Spleen (tissue), 11 donors: ENCODE data around the gene SVOP. TPM values are rescaled to one million over a fixed set of nuclear protein-coding genes. Genes with fewer than 3 reads are reported as not detected.

ENCODE experiments used
- DNase-seq: peaks from one replicate; pipeline ENCODE4 v3.0.0-alpha.2; 2020
- H3K27ac ChIP-seq, 8 donors: fragments of 200-600 bp; sonication (generic) in 7 of 8; 1 replicate in 4 of 8; 2 replicates in 4 of 8; pipeline versions ENCODE4 v1.5.0 to v1.8.0; 2016 to 2021; ENCODE audit warnings: inconsistent platforms in 4 of 8, mild to moderate bottlenecking in 4 of 8, moderate library complexity in 1 of 8
- H3K27me3 ChIP-seq, 7 donors: fragments of 200-600 bp; sonication (generic) in 6 of 7; replicated peaks in 1 of 7; 1 replicate in 4 of 7; 2 replicates in 3 of 7; pipeline versions ENCODE4 v1.5.0 to v1.8.0; 2016 to 2021; ENCODE audit warnings: inconsistent platforms in 3 of 7, mild to moderate bottlenecking in 1 of 7
- H3K36me3 ChIP-seq, 6 donors: fragments of 200-600 bp; sonication (generic) in 5 of 6; 1 replicate in 4 of 6; 2 replicates in 2 of 6; pipeline versions ENCODE4 v1.5.0 to v1.8.0; 2016 to 2021; ENCODE audit warnings: inconsistent platforms in 2 of 6
- H3K4me1 ChIP-seq, 6 donors: fragments of 200-600 bp; sonication (generic) in 5 of 6; 1 replicate in 3 of 6; 2 replicates in 3 of 6; pipeline versions ENCODE4 v1.5.0 to v1.8.0; 2016 to 2021; ENCODE audit warnings: inconsistent platforms in 3 of 6
- H3K4me3 ChIP-seq, 8 donors: fragments of 200-600 bp; sonication (generic) in 7 of 8; 1 replicate in 4 of 8; 2 replicates in 4 of 8; pipeline versions ENCODE4 v1.5.0 to v1.8.0; 2016 to 2021; ENCODE audit warnings: inconsistent platforms in 4 of 8, mild to moderate bottlenecking in 4 of 8, moderate library complexity in 2 of 8
- H3K9me3 ChIP-seq, 8 donors: fragments of 200-600 bp; sonication (generic) in 7 of 8; 1 replicate in 4 of 8; 2 replicates in 4 of 8; pipeline versions ENCODE4 v1.5.0 to v1.8.0; 2016 to 2021; ENCODE audit warnings: inconsistent platforms in 4 of 8
- POLR2A ChIP-seq, 3 donors: fragments of 450-650 bp; IDR thresholded peaks; one replicate each; pipeline ENCODE4 v1.5.1; 2017; ENCODE audit warnings: antibody characterized with exemption in 3 of 3, mild to moderate bottlenecking in 1 of 3
- POLR2AphosphoS5 ChIP-seq, 3 donors: sonication (generic); formaldehyde crosslinking; IDR thresholded peaks; one replicate each; pipeline ENCODE4 v1.5.1; 2017; ENCODE audit warnings: antibody characterized with exemption in 3 of 3
- WGBS, 5 donors: extraction: QIAGEN DNeasy Blood & Tissue Kit in 3 of 5; methylation state at CpG; one replicate each; pipeline versions ENCODE4 v1.1.5 to v1.1.7; 2013 to 2018; 5-methylcytosine and 5-hydroxymethylcytosine counted together
- intact Hi-C: fragments of 100-400 bp; cut with DNase I; formaldehyde crosslinking; loops from one replicate; pipeline ENCODE4 v1.15.0; 2023; ENCODE audit warnings: low total_unique reads
- polyA plus RNA-seq, 3 donors: library from polyadenylated mRNA; stranded (reverse); fragments of 200-250 nt; gene quantifications; one replicate each; pipeline ENCODE4 v1.2.1, GENCODE V29; 2013
- total RNA-seq, 7 donors: library from RNA; depleted of rRNA in 3 of 7; stranded (reverse); fragments of >200 nt in 3 of 7; fragmentation: NEBNext Ultra II Directional in 4 of 7; extraction: Animal tissue kit (Norgen Biotek cat#: 25700) in 4 of 7; gene quantifications; one replicate each; pipeline versions ENCODE4 v1.1.0 to v1.2.1, GENCODE V29; 2016 to 2021
- TF ChIP-seq, protein P1 (sequence below), 11 experiments: fragments of 200-600 bp in 7 of 11; fragments of 450-650 bp in 4 of 11; sonication (generic) in 4 of 11; IDR thresholded peaks in 8 of 11; conservative IDR thresholded peaks in 3 of 11; 1 replicate in 7 of 11; 2 replicates in 4 of 11; pipeline versions ENCODE4 v1.4.0 to v1.8.0; 2016 to 2021; ENCODE audit warnings: antibody characterized with exemption in 11 of 11, inconsistent platforms in 4 of 11, mild to moderate bottlenecking in 1 of 11
- donor health status: healthy with polysubstance abuse.
- donor health status: DM: no; HTN: no; CAD: no; lungs with moderate emphysema.
- donor health status: DM: no; HTN: no; CAD: no.
- donor health status: Bipolar disorder and iron deficiency.
- donor health status: healthy.
- donor health status: DM: no; HTN: no; CAD: no.
- donor health status: DM: yes; HTN: yes; CAD: no.

SVOP gene
- total and polyA plus RNA-seq, 10 donors: not detected

DNA sequence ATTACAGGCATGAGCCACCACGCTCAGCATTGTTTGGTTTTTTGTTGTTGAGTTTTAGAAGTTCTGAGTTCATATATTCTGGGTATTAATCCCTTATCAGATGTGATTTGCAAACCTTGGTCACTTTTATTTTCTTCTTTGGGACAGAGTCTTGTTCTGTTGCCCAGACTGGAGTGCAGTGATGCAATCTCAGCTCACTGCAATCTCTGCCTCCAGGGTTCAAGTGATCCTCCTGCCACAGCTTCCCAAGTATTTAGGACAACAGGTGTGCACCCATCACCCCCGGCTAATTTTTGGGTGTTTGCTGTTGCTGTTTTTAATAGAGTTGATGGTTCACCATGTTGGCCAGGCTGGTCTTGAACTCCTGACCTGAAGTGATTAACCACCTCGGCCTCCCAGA, 43.3 kb upstream of the SVOP start:
- Histone ChIP-seq H3K4me3 (no peak overlapping the region), H3K9me3 (no peaks in the 10 kb centered on the region), H3K36me3 (peaks cover 0 to 66% (median 22%) of the 10 kb centered on the region in 6 donors), H3K27me3 (no peaks in the 10 kb centered on the region), H3K4me1 (no peaks in the 10 kb centered on the region), H3K27ac (no peak overlapping the region)
- intact Hi-C loops: no loop called here
- DNase-seq: no peak
- no peak for TF ChIP-seq POLR2AphosphoS5 (IDR thresholded peaks at IDR 0.05)
- no peak for TF ChIP-seq POLR2A (IDR thresholded peaks at IDR 0.05)
- TF ChIP-seq, protein P1, sequence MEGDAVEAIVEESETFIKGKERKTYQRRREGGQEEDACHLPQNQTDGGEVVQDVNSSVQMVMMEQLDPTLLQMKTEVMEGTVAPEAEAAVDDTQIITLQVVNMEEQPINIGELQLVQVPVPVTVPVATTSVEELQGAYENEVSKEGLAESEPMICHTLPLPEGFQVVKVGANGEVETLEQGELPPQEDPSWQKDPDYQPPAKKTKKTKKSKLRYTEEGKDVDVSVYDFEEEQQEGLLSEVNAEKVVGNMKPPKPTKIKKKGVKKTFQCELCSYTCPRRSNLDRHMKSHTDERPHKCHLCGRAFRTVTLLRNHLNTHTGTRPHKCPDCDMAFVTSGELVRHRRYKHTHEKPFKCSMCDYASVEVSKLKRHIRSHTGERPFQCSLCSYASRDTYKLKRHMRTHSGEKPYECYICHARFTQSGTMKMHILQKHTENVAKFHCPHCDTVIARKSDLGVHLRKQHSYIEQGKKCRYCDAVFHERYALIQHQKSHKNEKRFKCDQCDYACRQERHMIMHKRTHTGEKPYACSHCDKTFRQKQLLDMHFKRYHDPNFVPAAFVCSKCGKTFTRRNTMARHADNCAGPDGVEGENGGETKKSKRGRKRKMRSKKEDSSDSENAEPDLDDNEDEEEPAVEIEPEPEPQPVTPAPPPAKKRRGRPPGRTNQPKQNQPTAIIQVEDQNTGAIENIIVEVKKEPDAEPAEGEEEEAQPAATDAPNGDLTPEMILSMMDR (IDR thresholded peaks at IDR 0.05 in 8 of 11, conservative IDR thresholded peaks at IDR 0.05 in 3 of 11): no peak
- 96 to 98% (median 97%) methylated on average over 3 of the region's 3 CpGs for WGBS, 5 donors

DNA sequence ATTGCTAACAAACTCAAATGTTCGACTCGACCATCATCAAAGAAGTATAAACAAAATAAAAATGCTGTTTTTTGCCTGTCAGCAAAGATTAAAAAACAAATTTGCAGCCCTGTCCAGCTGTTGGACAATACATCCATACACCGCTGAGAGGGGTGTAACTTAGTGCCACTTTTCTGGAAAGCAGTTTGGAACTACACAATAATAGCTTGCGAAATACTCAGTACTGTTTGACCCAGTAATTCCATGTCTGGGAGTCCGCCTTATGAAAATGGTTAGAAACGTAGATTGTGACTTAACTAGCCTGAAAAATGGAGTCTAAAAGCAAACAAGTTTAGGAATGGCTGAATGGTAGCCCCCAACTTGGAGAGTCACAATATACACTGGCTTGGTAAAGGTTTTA, 37.9 kb upstream of the SVOP start:
- no peak overlapping the region for H3K27ac ChIP-seq
- DNase-seq: no peak
- H3K36me3 ChIP-seq: peaks cover 0 to 69% (median 16%) of the 10 kb centered on the region in 6 donors
- 93 to 98% (median 95%) methylated on average over 6 of the region's 6 CpGs for WGBS, 5 donors
- H3K9me3 ChIP-seq: no peaks in the 10 kb centered on the region
- no peak for TF ChIP-seq POLR2AphosphoS5 (IDR thresholded peaks at IDR 0.05)
- TF ChIP-seq POLR2A (IDR thresholded peaks at IDR 0.05): no peak
- TF ChIP-seq, protein P1 (IDR thresholded peaks at IDR 0.05 in 8 of 11, conservative IDR thresholded peaks at IDR 0.05 in 3 of 11): no peak
- intact Hi-C loops: no loop called here
- H3K4me3 ChIP-seq: no peak overlapping the region
- H3K27me3 ChIP-seq: no peaks in the 10 kb centered on the region
- peaks cover 5 to 20% (median 10%) of the 10 kb centered on the region in 6 donors for H3K4me1 ChIP-seq

DNA sequence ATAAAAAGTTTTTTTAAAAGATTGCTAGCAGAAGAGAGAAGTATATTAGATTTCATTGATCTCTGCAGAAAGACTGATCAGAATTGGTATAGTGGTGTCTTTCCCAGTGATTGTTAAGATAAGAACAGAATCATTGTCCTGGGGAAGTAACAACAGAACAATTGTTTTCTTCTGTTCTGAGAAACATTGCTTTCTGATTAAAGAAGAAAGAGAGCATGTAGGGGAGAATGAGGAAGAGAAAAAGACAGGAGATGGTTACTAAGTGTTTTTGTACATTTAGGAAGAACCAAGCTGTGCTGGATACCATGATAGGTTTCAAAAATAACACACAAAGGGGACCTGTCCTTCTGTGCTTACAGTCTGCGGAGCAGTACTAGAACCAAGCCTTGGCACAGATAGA, 36.5 kb upstream of the SVOP start:
- intact Hi-C loops: no loop called here
- TF ChIP-seq POLR2AphosphoS5 (IDR thresholded peaks at IDR 0.05): no peak
- TF ChIP-seq, protein P1 (IDR thresholded peaks at IDR 0.05 in 8 of 11, conservative IDR thresholded peaks at IDR 0.05 in 3 of 11): no peak
- peaks cover 0 to 57% (median 16%) of the 10 kb centered on the region in 6 donors for H3K36me3 ChIP-seq
- no peaks in the 10 kb centered on the region for H3K9me3 ChIP-seq
- no peak overlapping the region for H3K4me3 ChIP-seq
- H3K4me1 ChIP-seq: peaks cover 8 to 31% (median 17%) of the 10 kb centered on the region in 6 donors
- H3K27me3 ChIP-seq: no peaks in the 10 kb centered on the region
- no peak for DNase-seq
- 96 to 100% (median 97%) methylated on average over 1 of the region's 1 CpG for WGBS, 5 donors
- H3K27ac ChIP-seq: no peak overlapping the region

GRCh38 chr12:109056891-109057290, 36.0 kb upstream of the SVOP start:
- no peak for DNase-seq
- H3K4me1 ChIP-seq: peaks cover 11 to 35% (median 20%) of the 10 kb centered on the region in 6 donors
- 87 to 94% (median 91%) methylated on average over 3 of the region's 3 CpGs for WGBS, 5 donors

More at GRCh38 chr12:109056891-109057290, 36.0 kb upstream of the SVOP start:
- no peaks in the 10 kb centered on the region for H3K27me3 ChIP-seq
- no peaks in the 10 kb centered on the region for H3K9me3 ChIP-seq
- intact Hi-C loops: no loop called here
- peaks cover 0 to 52% (median 16%) of the 10 kb centered on the region in 6 donors for H3K36me3 ChIP-seq
- no peak overlapping the region for H3K27ac ChIP-seq
- TF ChIP-seq POLR2AphosphoS5 (IDR thresholded peaks at IDR 0.05) (no peak), POLR2A (IDR thresholded peaks at IDR 0.05) (no peak)
- TF ChIP-seq, protein P1 (IDR thresholded peaks at IDR 0.05 in 8 of 11, conservative IDR thresholded peaks at IDR 0.05 in 3 of 11): no peak
- no peak overlapping the region for H3K4me3 ChIP-seq
